NCI-H345 (cell line): ENCODE measurements around the gene ANGEL2.
A peak's percentile ranks its signal among the peaks of the same experiment; 100 is the strongest.
"Not testable (repeated sequence)": the region's sequence is repeated elsewhere in the genome, so short reads cannot be mapped to it uniquely, and the experiment has no call there.

Source experiments
- DNase-seq: peaks from one replicate; lab custom pipeline; 2025; lab: John Stamatoyannopoulos, UW

The ANGEL2 gene

DNA sequence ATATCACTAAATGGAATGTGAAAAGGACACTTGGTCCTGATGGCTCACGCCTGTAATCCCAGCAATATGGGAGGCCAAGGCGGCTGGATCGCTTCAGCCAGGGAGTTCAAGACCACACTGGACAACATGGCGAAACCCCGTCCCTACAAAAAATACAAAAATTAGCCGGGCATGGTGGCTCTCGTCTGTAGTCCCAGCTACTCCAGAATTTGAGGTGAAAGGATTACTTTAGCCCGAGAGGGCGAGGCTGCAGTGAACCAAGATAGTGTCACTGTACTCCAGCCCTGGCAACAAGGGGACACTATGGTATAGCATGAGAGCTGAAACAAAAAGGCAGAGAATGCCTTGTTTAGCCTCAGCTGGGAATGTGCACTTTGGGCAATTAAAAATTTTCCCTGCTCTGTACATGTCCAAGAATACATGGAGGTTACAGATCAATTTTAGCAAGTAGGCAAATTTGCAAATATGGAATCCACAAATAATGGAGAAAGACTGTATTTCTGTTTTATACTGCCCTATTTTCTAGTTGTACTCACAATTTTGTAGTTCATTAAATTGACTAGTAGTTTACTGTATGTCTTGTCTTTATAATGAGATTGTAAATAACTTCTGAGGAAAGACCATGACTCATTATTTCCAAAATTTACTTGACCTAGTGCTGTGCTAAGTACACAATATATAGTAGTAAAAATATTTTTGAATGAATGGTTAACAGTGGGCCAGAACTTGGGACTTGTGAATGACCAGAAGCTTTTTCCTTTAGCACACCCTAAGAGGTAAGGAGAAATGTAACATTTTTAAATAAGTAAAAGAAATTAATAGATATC lies 2.0 kb upstream of the ANGEL2 start:
- no peak for DNase-seq

- DNase-seq = no peak
Measured at GRCh38 chr1:213014642-213015041, 1.0 kb downstream of the ANGEL2 start.

GRCh38 chr1:213008564-213008963 lies 7.1 kb downstream of the ANGEL2 start:
- no peak for DNase-seq

- DNase-seq = no peak
Measured at GRCh38 chr1:213003256-213003655, 12.4 kb downstream of the ANGEL2 start.

DNA sequence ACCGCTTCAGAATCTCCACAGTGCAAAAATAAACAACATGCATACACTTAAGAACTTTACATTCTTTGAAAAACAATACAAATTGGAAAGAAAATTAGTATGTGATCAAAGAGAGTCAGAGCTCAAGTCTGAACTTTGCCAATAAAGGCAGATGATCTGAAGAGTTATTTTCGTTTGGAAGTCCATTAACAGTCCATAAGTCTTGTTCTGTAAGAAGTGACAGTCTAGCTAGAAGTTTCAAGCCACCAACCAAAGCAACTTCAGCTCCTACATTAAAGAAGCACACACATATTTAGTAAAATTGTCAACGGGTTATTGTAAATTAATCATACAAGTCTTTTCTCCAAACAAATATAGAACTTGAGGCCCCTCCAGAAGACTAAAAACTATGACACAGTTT lies 20.7 kb downstream of the ANGEL2 start:
- DNase-seq = no peak

DNA sequence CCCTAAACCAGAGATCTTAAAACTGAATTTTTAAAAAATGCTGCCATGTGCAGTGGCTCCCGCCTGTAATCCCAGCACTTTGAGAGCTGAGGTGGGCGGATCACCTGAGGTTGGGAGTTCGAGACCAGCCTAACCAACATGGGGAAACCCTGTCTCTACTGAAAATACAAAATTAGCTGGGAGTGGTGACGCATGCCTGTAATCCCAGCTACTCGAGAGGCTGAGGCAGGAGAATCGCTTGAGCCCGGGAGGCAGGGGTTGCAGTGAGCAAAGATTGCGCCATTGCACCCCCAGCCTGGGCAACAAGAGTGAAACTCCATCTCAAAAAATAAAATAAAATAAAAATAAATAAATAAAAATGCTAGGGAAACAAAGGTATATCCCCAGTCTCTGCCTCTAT lies 21.7 kb downstream of the ANGEL2 start:
- not testable (repeated sequence) for DNase-seq

DNA sequence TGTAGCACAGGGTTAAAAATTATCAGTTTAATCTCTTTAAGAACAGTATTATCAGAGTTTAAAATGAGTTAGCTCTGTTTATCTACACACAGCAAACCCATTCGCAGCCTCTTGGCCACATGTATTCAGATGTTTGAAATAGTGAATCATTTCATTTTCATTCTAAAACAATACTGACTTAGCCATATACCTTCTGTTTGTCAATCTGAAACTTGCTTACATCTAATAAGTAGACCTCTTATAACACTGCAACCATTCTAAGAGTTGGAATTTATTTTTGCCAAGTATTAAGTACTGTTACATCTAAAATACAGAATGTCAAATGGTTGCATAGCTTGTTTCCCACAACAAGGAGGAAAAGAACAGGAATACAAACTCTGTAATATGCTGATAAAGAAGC lies 25.4 kb downstream of the ANGEL2 start:
- no peak for DNase-seq

- no peak for DNase-seq
Measured at GRCh38 chr1:212987702-212988322, 27.9 kb downstream of the ANGEL2 start.

GRCh38 chr1:212986551-212986950 lies 29.1 kb downstream of the ANGEL2 start:
- no peak for DNase-seq

GRCh38 chr1:212984522-212985291 lies 31.0 kb downstream of the ANGEL2 start:
- no peak for DNase-seq

DNA sequence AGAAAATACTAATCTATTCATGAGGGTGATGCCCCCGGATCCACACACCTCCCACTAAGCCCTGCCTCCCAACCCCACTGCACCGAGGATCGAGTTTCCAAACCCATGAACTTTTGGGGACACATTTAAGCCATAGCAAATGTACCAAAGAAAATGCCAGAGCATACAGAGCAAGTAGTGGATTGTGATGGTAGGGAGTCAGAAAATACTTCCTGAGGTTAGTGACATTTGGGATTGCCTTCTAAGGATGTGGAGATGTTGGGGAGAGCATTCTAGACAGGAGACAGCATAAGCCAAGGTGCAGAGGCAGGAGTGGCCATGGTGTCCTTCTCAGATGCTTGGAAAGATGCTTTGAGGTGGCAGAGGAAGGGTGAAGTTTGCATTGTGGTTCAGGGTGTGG lies 32.2 kb downstream of the ANGEL2 start:
- DNase-seq = no peak

DNA sequence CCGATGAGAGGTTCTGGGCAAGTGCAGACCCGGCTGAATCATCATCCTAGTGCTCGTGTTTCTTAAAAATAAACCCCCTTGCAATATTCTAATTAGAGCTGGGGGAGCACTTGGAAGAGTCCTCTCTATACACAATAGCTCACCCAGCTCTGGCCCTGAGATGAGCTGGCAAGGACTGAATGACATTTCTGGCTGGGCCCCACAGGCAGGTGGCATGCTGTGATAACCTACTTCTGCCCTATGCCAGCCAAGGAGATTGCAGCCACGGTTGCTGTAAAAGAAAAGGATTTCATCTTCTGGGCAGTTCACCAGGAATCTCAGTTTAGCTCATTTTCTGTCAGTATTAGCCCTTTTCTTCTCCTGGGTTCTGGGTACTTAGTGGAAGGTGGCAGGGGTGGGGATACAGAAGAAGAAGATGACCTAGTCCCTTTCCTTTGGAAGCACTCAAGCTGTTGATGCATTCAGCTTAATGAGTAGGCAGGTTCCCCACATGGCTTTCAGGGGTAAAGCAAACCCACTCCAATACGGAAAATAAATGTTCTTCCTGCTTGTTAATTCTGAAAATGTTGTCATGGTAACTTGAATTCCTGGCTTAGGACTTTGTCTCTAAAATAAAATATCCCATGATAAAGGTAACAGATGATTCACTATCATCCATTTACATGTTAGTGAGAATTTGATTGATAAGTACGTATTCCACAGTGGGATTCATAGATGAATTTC lies 33.1 kb downstream of the ANGEL2 start:
- peak; percentile 33 for DNase-seq

- peak; percentile 40 for DNase-seq
Measured at GRCh38 chr1:212981571-212982328, 33.9 kb downstream of the ANGEL2 start.

DNA sequence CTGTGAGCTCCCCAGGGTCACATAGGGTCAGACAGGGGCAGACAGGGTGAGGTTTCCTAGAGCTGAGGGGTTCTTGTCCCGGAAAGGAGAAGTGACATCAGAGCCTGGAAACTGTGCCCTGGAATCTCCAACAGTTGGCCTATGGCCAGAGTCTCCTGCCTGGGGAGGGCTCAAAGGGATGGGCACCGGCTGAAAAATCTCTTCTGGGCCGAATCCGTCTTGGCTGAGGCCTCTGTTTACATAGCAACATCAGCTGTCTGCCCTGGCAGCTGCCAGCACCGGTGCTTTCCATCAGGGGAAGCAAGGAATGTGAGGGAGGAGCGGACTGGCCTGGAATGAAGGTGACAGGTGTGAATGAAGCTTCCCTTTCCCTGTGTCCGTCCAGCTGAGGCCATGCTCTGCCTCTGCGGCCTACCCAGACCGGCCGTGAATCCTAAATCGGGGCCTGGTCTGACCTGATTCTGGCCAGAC lies 34.6 kb downstream of the ANGEL2 start:
- peak; percentile 49 for DNase-seq

DNA sequence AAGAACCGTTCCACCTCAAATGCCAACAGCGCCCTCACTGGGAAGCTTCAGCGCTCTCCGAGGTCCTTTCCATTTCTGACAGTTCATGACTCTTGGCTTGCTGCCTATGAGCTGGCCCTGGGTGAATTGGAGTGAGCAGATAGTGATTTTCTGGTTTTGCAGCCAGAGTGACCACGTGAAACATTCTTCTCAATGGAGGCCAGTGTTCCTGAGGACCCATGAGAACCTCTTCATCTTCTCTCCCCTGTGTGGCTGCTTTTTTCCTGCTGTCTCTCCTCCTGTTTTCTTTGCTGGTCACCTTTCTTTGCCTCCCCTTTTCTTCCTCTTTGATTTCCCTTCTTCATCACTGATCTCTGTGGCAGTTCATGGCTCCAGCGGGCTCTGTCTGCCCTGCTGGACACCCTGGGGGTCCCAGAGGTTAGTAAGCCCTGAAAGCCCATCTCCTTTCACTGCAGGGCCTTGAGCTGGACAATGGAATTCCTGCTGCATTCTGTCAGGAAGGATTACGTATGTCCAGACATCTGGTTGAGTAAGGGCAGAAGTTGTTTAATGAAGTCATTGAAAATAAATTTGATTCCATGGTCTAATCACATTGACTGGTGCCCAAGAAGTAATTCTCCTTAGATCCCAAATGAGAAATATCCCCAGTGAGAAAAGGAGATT lies 35.4 kb downstream of the ANGEL2 start:
- DNase-seq = no peak

GRCh38 chr1:212979340-212980122 lies 36.1 kb downstream of the ANGEL2 start:
- no peak for DNase-seq

- DNase-seq = no peak
Measured at GRCh38 chr1:212977781-212978645, 37.7 kb downstream of the ANGEL2 start.

DNA sequence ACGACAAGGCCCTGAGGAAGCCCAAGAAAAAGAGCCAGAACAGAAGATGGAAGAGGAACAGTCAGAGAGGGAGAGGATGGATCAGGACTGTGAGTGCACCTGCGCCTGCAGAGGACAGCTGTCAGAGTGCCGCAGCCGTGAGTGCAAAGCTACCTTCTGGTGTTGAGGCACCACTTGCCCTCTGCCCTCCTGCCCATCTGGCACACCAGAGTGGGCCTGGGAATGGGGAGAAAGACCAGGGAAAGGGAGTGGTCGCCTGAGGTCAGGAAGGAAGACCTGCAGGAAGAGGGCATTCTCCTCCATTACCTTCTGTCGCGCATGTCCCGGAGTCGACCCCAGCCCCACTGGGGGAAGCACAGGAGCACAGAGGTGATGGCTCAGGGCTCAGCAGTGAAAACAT lies 39.1 kb downstream of the ANGEL2 start:
- no peak for DNase-seq
